ENCODE measurements around the gene GLIS1.

DNA sequence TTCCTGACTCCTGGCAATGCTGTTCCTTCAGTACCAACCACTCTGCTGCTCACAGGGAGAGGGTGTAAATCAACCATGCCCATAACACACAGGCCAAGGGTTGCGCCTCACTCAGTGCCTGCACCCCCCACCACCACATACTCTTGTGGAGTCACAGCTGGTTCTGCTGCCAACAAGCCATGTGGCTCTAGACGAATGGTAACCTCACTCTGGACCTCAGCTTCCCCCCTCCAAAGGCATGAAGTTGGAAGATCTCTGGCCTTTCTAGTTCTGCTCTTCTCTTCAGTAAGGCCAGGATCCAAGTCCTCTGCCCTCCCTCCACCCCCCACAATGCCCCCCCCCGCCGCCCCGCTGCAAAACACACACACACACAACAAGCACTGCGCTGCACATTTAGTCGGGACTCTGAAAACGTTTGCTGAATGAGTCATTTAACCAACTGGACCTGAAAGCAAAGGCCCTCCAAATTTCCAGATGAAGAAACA, 1.7 kb upstream of the GLIS1 start:
- TF ChIP-seq, protein P1, sequence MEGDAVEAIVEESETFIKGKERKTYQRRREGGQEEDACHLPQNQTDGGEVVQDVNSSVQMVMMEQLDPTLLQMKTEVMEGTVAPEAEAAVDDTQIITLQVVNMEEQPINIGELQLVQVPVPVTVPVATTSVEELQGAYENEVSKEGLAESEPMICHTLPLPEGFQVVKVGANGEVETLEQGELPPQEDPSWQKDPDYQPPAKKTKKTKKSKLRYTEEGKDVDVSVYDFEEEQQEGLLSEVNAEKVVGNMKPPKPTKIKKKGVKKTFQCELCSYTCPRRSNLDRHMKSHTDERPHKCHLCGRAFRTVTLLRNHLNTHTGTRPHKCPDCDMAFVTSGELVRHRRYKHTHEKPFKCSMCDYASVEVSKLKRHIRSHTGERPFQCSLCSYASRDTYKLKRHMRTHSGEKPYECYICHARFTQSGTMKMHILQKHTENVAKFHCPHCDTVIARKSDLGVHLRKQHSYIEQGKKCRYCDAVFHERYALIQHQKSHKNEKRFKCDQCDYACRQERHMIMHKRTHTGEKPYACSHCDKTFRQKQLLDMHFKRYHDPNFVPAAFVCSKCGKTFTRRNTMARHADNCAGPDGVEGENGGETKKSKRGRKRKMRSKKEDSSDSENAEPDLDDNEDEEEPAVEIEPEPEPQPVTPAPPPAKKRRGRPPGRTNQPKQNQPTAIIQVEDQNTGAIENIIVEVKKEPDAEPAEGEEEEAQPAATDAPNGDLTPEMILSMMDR (IDR thresholded peaks at IDR 0.05): no peak
- no peak for TF ChIP-seq POLR2AphosphoS5 (IDR thresholded peaks at IDR 0.05)
- TF ChIP-seq POLR2A (IDR thresholded peaks at IDR 0.05): no peak
- no peak for TF ChIP-seq EP300 (IDR thresholded peaks at IDR 0.05)

Data from stomach (tissue), 4 donors.